ENCODE results near the gene GALNT1. TPM values are rescaled to one million over a fixed set of nuclear protein-coding genes. Genes with fewer than 3 reads are reported as not detected.

GALNT1 gene
- total RNA-seq, 1 experiment from 2014 or later = 54.7 TPM

- TF ChIP-seq FOSL1 (IDR thresholded peaks at IDR 0.05; ENCODE audit: low read depth) (no peak), ELF1 (IDR thresholded peaks at IDR 0.05; ENCODE audit: borderline replicate concordance, low read depth) (no peak), EZH2phosphoT487 (IDR thresholded peaks at IDR 0.05; ENCODE audit: borderline replicate concordance) (no peak), POLR2A (IDR thresholded peaks at IDR 0.05; ENCODE audit: borderline replicate concordance, extremely low read depth, insufficient read depth, insufficient read length) (no peak), CEBPB (IDR thresholded peaks at IDR 0.05; ENCODE audit: low read depth) (no peak), SRF (IDR thresholded peaks at IDR 0.05; ENCODE audit: low read depth) (no peak), TCF7L2 (IDR thresholded peaks at IDR 0.05; ENCODE audit: borderline replicate concordance, extremely low read depth, insufficient read depth, insufficient read length) (no peak), RAD21 (IDR thresholded peaks at IDR 0.05; ENCODE audit: low read depth) (no peak), JUND (IDR thresholded peaks at IDR 0.05) (no peak), SIN3A (IDR thresholded peaks at IDR 0.05; ENCODE audit: low read depth) (no peak), POLR2AphosphoS5 (IDR thresholded peaks at IDR 0.05; ENCODE audit: low read depth, low read length) (no peak)
- no peaks in the 10 kb centered on the region for H4K20me1 ChIP-seq (ENCODE audit: insufficient read depth)
- no peaks in the 10 kb centered on the region for H3K9me3 ChIP-seq (ENCODE audit: control insufficient read depth in 1 of 2, insufficient read depth in 1 of 2, low read depth in 1 of 2, low read length in 2 of 2)
- H3K79me2 ChIP-seq (ENCODE audit: insufficient read depth, low read length) = no peaks in the 10 kb centered on the region
- DNase-seq (ENCODE audit: low read depth, low spot score) (no peak), ATAC-seq (no peak)
- no peaks in the 10 kb centered on the region for H3K27me3 ChIP-seq (ENCODE audit: insufficient read depth, low read length)
- H3K9me2 ChIP-seq (ENCODE audit: insufficient read depth) = no peaks in the 10 kb centered on the region
- intact Hi-C loops (cut with micrococcal nuclease) = no loop called here
- ChIA-PET POLR2A (no interaction called here), CTCF (no interaction called here), RAD21 (ENCODE audit: low non-redundant PET in 1 of 2, low total read pairs in 2 of 2, uncharacterized antibody in 2 of 2, unreplicated experiment in 2 of 2) (no interaction called here)
- H3K4me1 ChIP-seq (ENCODE audit: control insufficient read depth in 1 of 2, insufficient read depth in 2 of 2, low read length in 2 of 2) = no peaks in the 10 kb centered on the region
- no peaks in the 10 kb centered on the region for H3K36me3 ChIP-seq (ENCODE audit: control insufficient read depth in 1 of 2, insufficient read depth in 2 of 2, low read length in 2 of 2)
- H3K4me3 ChIP-seq (replicated peaks in 1 of 2; ENCODE audit: low read depth in 1 of 2, low read length in 2 of 2) = no peak overlapping the region
- H3K4me2 ChIP-seq (ENCODE audit: low read length) = no peak overlapping the region
- no peak overlapping the region for H2AFZ ChIP-seq (ENCODE audit: low read depth, low read length, poor library complexity, severe bottlenecking)
- BruUV-seq (replicated peaks) = no TSS peak
- H3K27ac ChIP-seq (ENCODE audit: low read depth, low read length) = no peak overlapping the region
- no peak overlapping the region for H3K9ac ChIP-seq (ENCODE audit: low read length)
Measured at GRCh38 chr18:35716169-35716831, 134.8 kb downstream of the GALNT1 start.

- ChIA-PET RAD21 (ENCODE audit: low non-redundant PET in 1 of 2, low total read pairs in 2 of 2, uncharacterized antibody in 2 of 2, unreplicated experiment in 2 of 2) (no interaction called here), POLR2A (no interaction called here), CTCF (no interaction called here)
- Histone ChIP-seq H3K9ac (ENCODE audit: low read length) (no peak overlapping the region), H3K27ac (ENCODE audit: low read depth, low read length) (no peak overlapping the region), H2AFZ (ENCODE audit: low read depth, low read length, poor library complexity, severe bottlenecking) (no peak overlapping the region), H3K9me3 (ENCODE audit: control insufficient read depth in 1 of 2, insufficient read depth in 1 of 2, low read depth in 1 of 2, low read length in 2 of 2) (no peaks in the 10 kb centered on the region), H4K20me1 (ENCODE audit: insufficient read depth) (no peaks in the 10 kb centered on the region), H3K4me2 (ENCODE audit: low read length) (no peak overlapping the region), H3K9me2 (ENCODE audit: insufficient read depth) (no peaks in the 10 kb centered on the region), H3K4me1 (ENCODE audit: control insufficient read depth in 1 of 2, insufficient read depth in 2 of 2, low read length in 2 of 2) (no peaks in the 10 kb centered on the region), H3K4me3 (replicated peaks in 1 of 2; ENCODE audit: low read depth in 1 of 2, low read length in 2 of 2) (no peak overlapping the region), H3K27me3 (ENCODE audit: insufficient read depth, low read length) (no peaks in the 10 kb centered on the region), H3K79me2 (ENCODE audit: insufficient read depth, low read length) (no peaks in the 10 kb centered on the region), H3K36me3 (ENCODE audit: control insufficient read depth in 1 of 2, insufficient read depth in 2 of 2, low read length in 2 of 2) (no peaks in the 10 kb centered on the region)
- intact Hi-C loops (cut with micrococcal nuclease) = no loop called here
- no peak for DNase-seq (ENCODE audit: low read depth, low spot score)
- no peak for ATAC-seq
- no TSS peak for BruUV-seq (replicated peaks)
- TF ChIP-seq ELF1 (IDR thresholded peaks at IDR 0.05; ENCODE audit: borderline replicate concordance, low read depth) = no peak
- TF ChIP-seq SIN3A (IDR thresholded peaks at IDR 0.05; ENCODE audit: low read depth) = no peak
- TF ChIP-seq SP1 (IDR thresholded peaks at IDR 0.05; ENCODE audit: low read depth) = no peak
- TF ChIP-seq TCF7L2 (IDR thresholded peaks at IDR 0.05; ENCODE audit: borderline replicate concordance, extremely low read depth, insufficient read depth, insufficient read length) = no peak
- no peak for TF ChIP-seq SRF (IDR thresholded peaks at IDR 0.05; ENCODE audit: low read depth)
- TF ChIP-seq CEBPB (IDR thresholded peaks at IDR 0.05; ENCODE audit: low read depth) = no peak
- TF ChIP-seq, protein P1, sequence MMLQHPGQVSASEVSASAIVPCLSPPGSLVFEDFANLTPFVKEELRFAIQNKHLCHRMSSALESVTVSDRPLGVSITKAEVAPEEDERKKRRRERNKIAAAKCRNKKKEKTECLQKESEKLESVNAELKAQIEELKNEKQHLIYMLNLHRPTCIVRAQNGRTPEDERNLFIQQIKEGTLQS (IDR thresholded peaks at IDR 0.05) = no peak
- TF ChIP-seq, protein P2, sequence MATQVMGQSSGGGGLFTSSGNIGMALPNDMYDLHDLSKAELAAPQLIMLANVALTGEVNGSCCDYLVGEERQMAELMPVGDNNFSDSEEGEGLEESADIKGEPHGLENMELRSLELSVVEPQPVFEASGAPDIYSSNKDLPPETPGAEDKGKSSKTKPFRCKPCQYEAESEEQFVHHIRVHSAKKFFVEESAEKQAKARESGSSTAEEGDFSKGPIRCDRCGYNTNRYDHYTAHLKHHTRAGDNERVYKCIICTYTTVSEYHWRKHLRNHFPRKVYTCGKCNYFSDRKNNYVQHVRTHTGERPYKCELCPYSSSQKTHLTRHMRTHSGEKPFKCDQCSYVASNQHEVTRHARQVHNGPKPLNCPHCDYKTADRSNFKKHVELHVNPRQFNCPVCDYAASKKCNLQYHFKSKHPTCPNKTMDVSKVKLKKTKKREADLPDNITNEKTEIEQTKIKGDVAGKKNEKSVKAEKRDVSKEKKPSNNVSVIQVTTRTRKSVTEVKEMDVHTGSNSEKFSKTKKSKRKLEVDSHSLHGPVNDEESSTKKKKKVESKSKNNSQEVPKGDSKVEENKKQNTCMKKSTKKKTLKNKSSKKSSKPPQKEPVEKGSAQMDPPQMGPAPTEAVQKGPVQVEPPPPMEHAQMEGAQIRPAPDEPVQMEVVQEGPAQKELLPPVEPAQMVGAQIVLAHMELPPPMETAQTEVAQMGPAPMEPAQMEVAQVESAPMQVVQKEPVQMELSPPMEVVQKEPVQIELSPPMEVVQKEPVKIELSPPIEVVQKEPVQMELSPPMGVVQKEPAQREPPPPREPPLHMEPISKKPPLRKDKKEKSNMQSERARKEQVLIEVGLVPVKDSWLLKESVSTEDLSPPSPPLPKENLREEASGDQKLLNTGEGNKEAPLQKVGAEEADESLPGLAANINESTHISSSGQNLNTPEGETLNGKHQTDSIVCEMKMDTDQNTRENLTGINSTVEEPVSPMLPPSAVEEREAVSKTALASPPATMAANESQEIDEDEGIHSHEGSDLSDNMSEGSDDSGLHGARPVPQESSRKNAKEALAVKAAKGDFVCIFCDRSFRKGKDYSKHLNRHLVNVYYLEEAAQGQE (IDR thresholded peaks at IDR 0.05; ENCODE audit: low read depth) = no peak
- no peak for TF ChIP-seq RAD21 (IDR thresholded peaks at IDR 0.05; ENCODE audit: low read depth)
- no peak for TF ChIP-seq ZNF274 (IDR thresholded peaks at IDR 0.05; ENCODE audit: low read depth, low read length)
- TF ChIP-seq ZFX (IDR thresholded peaks at IDR 0.05) = no peak
Measured at GRCh38 chr18:35717182-35717581, 135.6 kb downstream of the GALNT1 start.
